HTR-8/SVneo (cell line): ENCODE measurements around the gene PRSS57.
"Not testable (repeated sequence)": the region's sequence is repeated elsewhere in the genome, so short reads cannot be mapped to it uniquely, and the experiment has no call there.

Source experiments
- DNase-seq: peaks from one replicate; pipeline ENCODE4 v3.0.0; 2011; ENCODE audit warnings: low spot score, mixed read lengths; ENCODE audit not compliant: insufficient read length
- FAIRE-seq: peaks from 2 replicates; lab custom pipeline; 2011; peaks lifted over from hg19 to GRCh38; lab: Jason Lieb, UNC

Gene PRSS57

DNA sequence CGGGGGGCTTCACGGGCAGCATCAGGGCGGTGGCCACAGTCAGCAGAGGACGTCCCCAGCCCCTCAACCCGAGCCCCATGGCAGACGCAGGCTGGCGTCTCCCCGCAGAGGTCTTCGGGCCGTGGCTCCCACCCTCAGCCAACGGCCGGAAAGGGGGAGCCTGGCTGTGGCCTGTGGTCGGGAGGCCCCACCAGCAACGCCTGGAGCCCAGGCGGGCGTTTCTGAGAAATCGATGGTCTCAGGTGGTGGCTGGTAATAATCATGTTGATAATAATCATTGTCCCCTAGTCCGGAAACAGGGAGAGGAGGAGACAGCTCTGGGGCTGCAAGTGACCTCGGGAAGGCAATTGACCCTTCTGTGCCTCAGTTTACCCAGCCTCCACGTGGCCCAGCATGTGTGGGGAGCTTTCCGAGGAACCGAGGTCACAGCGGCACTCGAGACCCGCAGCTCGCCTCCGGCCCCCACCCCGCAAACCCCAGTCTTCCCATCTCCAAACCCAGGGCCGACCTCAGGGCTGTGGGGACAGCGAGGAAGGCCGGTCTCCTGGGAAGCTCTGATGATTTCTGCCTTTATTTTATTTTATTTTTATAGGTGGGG is at the start of gene PRSS57:
PRSS57 (minus strand) TSS at position 101 of the 598 bp plus-strand sequence; CDS start at position 79, 22 bp downstream.
- FAIRE-seq, result no peak

DNA sequence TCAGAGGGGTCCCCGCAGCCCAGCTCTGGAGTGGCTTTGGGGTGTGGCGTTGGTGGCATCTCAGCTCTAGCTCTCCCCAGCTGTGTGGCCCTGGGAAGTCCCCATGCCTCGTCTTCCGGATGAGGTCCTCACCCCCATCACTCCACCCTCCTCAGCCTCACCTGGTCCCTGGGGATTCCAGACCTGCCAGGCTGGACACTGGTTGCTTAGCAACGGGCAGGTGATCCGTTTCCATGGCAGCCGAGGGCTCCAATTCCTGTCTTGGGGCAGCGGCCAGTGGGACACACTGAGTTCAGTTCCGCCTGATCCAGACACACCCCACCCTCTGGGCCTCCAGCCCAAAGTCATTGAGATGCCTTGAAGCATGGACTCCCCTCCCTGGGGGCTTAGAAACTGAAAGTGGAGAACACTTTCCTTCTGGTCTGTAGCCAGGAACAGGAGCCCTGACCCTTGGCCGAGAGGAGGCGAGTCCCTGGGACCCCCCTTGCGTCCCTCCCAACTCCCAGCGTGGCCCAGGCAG is 48.0 kb upstream of the PRSS57 start:
- DNase-seq (no peak), FAIRE-seq (no peak)

More for the DNA sequence above, at the start of gene PRSS57:
- DNase-seq, result no peak

DNA sequence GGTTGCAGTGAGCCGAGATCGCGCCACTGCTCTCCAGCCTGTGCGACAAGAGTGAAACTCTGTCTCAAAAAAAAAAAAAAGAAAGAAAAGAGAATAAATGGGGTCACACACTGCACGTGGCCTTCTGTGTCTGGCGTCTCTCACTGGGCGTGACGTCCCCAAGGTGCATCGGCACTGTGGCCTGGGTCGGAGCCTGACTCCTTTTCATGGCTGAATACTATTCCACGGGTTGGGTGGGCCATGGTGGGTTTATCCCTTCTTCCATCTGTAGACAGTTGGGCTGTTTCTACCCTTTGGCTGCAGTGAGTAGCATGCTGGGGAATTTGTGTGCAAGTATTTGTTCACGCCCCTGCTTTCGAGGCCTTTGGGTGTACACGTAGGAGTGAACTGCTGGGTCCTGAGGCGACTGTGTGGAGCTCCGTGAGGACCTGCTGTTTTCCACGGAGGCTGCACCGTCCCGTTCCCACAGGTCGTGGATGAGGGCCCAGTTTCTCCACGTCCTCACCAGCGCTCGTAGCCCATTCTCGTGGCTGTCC is 47.4 kb upstream of the PRSS57 start:
- DNase-seq (no peak), FAIRE-seq (no peak)

DNA sequence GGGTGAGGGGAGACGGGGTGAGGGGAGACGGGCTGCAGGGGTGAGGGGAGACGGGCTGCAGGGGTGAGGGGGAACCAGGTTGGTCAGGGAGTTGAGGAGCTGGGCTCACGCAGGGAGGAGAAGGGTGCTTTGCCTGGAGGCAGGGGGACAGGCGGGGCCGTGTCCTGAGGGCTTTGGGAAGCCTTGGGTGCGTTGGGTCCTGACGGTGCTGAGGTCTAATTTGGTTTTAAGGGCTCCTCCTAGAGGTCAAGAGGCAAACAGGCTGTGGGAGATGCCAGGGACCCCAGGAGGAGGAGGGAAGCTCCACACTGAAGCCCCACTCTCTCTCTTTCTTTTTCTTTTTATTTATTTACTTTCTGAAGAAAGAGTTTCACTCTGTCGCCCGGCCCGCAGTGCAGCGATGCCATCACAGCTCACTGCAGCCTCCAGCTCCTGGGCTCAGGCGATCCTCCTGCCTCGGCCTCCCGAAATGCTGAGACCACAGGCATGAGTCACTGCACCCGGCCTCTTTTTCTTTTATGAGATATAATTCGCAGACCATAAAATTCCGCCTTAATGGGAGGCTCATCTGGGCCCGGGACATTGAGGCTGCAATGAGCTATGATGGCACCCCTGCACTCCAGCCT is 46.4 kb upstream of the PRSS57 start:
- FAIRE-seq (no peak), DNase-seq (peak; percentile 31)

DNA sequence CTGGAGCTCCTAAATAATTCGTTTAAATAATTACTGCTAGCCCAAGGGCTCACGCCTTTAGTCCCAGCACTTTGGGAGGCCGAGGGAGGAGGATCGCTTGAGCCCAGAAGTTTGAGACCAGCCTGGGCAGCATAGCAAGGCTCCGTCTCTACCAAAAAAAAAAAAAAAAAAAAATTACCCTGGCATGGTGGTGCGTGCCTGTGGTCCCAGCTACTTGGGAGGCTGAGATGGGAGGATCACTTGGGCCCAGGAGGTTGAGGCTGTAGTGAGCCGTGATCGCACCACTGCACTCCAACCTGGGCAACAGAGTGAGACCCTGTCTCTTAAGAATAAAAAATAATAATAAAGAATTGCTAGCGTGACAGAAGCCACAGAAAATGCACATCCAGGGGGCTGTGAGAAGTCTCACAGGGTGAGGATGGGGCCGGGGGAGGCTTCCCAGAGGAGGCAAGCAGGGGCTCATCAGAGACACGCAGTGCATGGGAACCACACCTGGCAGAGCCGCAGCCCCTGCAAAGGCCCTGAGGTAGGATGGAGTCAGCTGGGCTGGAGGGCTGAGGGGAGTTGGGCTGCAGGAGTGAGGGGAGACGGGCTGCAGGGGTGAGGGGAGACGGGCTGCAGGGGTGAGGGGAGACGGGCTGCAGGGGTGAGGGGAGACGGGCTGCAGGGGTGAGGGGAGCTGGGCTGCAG is 45.7 kb upstream of the PRSS57 start:
- FAIRE-seq, DNase-seq: not testable (repeated sequence)

DNA sequence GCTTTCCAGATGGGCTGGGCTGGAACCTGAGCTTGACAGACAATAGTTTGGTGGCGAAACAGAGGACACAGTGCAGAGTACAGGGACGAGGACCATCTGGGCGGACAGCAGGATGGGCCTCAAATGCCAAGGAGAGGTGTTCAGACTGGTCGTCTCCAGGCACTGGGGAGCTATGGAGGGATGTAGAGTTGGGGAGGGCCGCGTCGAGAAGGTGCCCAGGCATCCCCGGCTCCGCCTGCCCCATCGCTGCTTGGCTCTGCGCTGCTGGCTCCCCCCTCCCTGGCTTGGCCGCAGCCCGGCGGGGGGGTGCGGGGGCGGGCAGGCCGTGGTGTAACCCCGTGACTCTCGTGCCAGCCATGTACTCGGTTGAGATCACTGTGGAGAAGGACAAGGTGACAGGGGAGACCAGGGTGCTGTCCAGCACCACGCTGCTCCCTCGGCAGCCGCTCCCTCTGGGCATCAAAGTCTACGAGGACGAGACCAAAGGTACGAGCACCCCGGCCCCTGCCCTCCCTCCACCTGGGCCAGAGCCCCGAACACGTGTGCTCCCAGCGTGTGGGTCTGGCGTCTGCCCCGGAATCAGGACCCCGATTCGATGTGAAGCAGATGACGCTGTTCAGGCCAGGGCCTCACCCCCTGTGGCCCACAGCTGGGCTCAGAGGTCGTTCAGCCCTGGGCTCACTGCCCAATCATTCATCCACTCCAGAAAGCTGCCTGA is 44.9 kb upstream of the PRSS57 start:
- FAIRE-seq, result no peak
- DNase-seq, result no peak

DNA sequence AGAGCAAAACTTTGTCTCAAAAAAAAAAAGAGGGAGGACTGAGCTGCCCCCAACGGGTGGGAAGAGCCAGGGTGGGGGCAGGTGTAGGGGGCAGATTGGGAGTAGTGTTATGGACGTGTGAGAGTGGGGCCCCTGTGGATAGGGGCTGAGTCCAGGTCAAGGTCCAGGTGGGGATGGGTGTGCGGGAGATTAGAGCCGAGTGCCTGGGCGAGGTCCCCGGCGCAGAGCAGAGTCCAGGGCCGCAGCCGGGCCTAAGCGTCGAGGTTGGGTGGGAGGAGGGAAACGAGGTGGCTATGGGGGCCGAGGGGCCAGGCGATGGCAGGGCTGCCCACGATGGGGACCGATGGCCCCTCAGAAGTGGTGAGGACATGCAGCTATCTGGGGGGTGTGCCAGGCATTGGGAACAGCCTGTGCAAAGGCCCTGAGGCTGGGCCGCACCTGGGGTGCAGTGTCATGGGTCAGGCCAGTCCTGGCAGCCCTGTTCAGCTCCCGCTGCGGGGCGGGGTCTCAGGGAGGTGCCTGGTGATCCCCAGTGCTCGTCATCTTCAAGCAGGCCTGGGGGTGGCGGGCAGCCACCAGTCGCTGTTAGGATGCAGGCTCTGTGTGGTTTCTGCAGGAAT is 43.4 kb upstream of the PRSS57 start:
- no peak for DNase-seq
- FAIRE-seq, result no peak

DNA sequence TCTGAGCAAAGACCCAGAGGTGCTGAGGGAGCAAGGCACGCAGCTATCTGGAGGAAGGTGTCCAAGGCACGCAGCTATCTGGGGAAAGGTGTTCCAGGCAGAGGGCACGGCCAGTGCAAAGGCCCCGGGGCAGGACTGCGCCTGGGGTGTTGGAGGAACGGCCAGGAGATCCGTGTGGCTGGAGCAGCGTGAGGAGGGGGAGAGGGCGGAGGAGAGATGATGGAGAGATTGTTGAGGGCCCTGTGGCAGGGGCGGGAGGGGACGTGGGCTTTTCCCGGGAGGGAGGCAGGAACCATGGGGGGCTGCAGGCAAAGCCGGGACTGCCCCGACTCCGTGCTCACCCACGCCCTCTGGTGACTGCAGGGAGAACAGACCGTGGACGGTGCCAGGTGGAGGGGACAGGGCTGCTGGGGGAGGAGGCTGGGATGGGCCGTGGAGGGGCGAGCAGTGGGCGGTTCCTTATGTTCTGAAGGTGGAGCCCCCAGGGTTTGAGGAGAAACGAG is 42.4 kb upstream of the PRSS57 start:
- FAIRE-seq (no peak), DNase-seq (peak; percentile 43)

DNA sequence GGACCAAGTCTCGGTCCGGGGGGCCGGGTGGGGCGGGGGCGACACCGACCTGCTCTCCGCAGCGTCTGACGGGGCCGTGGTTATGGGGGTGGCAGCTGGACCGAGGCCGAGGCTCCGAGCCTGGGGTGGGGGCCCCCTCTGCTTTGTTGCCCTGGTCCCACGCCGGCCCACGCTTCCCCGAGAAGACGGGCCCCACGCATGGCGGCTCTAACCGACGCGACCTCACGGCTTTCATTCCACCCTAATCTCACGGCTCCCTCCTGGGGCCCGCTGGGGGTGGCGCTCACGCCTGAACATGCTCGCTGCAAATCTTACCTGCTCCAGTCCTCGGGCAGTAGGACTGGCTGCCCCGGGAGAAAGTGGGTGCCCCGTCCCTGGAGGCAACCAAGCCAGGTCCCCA is 40.9 kb upstream of the PRSS57 start:
- no peak for FAIRE-seq

DNA sequence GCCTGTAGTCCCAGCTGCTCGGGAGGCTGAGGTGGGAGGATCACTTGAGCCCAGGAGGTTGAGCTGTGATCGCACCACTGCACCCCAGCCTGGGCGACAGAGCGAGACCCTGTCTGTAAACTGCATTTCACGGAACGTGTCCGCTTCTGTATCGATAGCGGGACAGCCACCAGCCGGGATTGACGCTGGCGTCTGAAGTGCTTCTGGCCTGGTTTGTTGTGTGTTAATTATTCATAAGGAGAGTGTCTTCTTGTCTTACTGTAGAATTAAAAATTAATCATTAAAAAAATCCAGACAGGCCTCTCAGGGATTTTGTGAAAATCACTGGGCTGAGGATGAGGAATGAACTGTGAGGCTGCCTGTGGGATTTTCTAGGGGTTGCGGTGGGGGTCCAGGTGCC is 39.5 kb upstream of the PRSS57 start:
- DNase-seq (no peak), FAIRE-seq (no peak)

More for the DNA sequence above, 40.9 kb upstream of the PRSS57 start:
- DNase-seq, result no peak

DNA sequence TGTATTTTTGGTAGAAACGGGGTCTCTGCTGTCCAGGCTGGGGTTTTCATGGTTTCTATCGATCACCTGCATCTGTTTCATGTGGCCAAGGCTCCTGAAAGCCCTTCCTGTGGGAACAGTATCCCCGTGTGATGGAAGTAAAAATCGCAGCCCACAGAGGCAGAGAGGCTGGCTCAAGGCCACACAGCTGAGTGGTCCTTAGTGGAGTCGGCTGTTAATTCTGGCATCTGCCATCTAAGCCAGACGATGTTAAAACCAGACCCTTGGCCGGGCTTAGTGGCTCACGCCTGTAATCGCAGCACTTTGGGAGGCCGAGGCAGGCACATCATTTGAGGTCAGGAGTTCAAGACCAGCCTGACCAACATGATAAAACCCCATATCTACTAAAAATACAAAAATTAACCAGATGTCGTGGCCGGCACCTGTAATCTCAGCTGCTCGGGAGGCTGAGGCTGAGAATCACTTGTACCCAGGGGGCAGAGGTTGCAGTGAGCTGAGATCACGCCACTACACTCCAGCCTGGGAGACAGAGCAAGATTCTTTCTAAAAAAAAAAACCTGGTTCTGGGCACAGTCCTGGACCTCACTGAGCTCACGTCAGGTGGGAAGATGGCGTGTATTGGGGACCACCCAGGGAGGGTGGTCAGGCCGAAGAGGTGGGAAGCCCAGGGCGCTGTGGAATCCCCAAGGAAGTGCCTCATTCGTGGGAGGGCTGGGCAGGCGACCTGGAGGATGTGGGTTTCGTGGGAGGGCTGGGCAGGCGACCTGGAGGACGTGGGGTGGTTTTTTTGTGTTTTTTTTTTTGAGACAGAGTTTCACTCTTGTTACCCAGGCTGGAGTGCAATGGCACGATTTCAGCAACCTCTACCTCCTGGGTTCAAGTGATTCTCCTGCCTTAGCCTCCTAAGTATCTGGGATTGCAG is 37.2 kb upstream of the PRSS57 start:
- no peak for FAIRE-seq

DNA sequence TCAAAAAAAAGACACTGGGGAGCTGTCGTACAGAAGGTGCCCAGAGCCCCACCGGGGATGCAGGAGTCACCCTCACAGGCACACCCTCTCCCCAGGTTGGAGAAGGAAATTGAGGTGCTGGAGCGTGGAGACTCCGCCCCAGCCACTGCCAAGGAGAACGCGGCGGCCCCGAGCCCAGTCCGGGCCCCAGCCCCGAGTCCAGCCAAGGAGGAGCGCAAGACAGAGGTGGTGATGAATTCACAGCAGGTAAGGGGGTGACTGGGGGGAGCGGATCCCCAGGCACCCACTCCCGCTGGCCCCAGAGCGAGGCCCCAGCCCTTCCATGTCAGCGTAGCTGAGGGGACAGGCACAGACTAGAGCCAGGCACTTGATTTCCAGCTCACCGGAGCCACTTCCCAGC is 35.7 kb upstream of the PRSS57 start:
- no peak for FAIRE-seq

More for the DNA sequence above, 37.2 kb upstream of the PRSS57 start:
- DNase-seq, result no peak

DNA sequence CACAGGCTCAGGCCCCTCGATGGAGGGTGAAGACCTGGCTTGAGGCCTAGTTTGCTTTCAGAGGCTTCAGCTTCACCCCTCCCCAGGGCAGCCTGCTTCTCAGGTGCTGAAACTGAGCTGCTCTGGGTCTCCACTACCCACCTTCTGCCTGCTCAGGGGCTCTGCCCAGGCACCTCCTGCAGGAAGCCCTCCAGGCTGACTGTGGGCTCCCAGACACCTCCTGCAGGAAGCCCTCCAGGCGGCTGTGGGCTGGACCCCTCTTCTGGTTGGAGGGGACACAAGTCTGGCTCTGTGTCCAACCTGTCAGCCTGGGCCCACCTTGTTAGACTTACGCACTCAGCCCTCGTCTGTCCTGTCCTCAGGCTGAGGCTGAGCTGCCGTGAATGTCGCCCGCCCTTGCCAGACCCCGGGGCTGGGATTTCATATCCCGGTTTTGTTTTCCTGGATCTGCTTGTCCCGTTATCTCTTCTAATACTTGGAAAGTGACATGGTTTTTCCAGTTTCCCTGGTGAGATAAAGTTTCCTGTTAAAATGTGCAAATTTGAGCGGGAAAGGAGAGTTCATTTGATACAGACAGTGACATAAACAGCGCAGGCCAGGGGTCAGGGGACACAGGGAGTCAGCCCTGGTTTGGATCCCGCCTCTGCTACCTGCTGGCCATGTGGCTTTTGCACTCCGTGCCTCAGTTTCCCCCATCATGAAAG is 34.9 kb upstream of the PRSS57 start:
- FAIRE-seq (no peak), DNase-seq (no peak)

More for the DNA sequence above, 35.7 kb upstream of the PRSS57 start:
- no peak for DNase-seq

DNA sequence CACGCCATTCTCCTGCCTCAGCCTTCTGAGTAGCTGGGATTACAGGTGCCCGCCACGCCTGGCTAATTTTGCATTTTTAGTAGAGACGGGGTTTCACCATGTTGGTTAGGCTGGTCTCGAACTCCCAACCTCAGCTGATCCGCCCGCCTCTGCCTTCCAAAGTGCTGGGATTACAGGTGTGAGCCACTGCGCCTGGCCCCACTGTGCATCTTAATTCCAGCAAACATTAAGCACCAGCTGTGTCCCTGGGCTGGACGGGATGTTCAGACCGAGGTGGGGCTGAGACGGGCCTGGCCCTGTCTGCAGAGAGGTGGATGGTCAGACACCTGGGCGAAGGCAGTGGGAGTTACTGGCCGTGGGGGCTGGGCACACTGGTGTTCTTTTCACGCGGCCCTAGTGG is 34.3 kb upstream of the PRSS57 start:
- FAIRE-seq, DNase-seq: not testable (repeated sequence)

DNA sequence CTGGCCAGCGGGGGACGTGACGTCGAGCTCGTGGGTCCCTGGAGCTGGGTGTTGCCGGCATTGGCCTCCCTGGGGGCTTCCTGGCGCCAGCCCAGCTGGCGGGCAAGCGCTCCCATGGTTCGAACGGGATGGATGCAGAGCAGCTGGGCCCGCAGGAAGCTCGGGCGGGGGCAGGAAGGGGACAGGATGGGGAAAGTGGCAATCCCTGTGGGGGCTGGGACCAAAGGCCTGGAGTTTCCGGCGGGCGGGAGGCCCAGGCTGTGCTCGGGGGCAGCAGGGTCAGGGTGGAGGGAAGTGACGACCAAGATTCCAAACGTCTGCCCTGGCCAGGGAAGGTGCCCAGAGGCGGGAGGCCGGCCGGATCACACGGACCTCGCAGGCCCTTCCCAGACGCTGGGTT is 32.8 kb upstream of the PRSS57 start:
- no peak for DNase-seq
- no peak for FAIRE-seq

DNA sequence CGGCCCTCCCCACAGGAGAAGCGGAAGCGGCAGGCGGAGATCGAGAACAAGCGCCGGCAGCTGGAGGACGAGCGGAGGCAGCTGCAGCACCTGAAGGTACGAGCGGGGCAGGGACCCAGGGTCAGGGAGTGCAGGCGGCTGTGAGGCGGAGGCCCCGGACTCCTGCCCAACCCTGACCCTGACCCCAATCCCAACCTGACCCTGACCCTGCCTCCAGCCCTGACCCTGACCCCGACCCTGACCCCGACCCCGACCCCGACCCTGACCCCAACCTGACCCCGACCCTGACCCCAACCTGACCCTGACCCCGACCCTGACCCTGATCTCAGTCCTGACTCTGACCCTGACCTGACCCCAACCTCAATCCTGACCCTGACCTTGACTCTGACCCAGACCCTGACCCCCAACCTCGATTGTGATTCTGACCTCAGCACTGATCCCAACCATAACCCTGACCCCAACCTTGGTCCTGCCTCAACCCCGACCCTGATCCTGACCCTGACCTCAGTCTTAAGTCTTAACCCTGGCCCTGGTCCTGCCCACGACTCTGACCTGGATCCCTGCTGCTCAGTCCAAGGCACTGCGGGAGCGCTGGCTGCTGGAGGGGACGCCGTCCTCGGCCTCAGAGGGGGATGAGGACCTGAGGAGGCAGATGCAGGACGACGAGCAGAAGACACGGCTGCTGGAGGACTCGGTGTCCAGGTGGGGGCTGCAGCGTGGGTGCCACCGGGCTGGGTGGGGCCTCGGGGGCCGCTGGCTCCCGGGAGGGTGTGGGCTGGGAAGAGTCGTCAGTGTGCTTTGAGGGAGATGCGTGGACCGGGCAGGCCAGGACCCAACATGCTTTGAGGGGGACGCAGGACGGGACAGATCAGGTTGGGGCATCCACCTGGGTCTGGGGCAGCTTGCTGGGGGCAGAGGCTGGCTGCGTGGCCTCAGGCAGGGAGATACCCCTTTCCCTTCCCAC is 32.0 kb upstream of the PRSS57 start:
- DNase-seq, result no peak
- no peak for FAIRE-seq
